Smooth muscle cell (in vitro differentiated cells): ENCODE measurements around the gene SGCD. TPM values are rescaled to one million over a fixed set of nuclear protein-coding genes. Genes with fewer than 3 reads are reported as not detected.
A peak's percentile ranks its signal among the peaks of the same experiment; 100 is the strongest.

Experiments
- DNase-seq: peaks from one replicate; lab custom pipeline; 2025; ENCODE audit not compliant: unreplicated experiment; lab: John Stamatoyannopoulos, UW
- H2AFZ ChIP-seq: fragments of 200-600 bp; sonication (generic); 2 replicates; pipeline ENCODE4 v1.6.0; 2016; ENCODE audit warnings: antibody characterized with exemption, low read depth, mild to moderate bottlenecking
- H3F3A ChIP-seq: fragments of 200-600 bp; sonication (generic); 2 replicates; pipeline ENCODE4 v1.6.0; 2017; ENCODE audit warnings: antibody characterized with exemption, low read depth
- H3K27ac ChIP-seq: fragments of 200-600 bp; sonication (generic); 2 replicates; pipeline ENCODE4 v1.5.1; 2016; ENCODE audit warnings: low read depth, mild to moderate bottlenecking
- H3K27me3 ChIP-seq: fragments of 200-600 bp; sonication (generic); 2 replicates; pipeline ENCODE4 v1.6.1; 2016; ENCODE audit warnings: low read depth, mild to moderate bottlenecking
- H3K36me3 ChIP-seq: fragments of 200-600 bp; sonication (generic); 2 replicates; pipeline ENCODE4 v1.5.1; 2016; ENCODE audit warnings: low read depth
- H3K4me1 ChIP-seq: fragments of 200-600 bp; sonication (generic); 2 replicates; pipeline ENCODE4 v1.5.1; 2016; ENCODE audit warnings: low read depth
- H3K4me2 ChIP-seq: fragments of 200-600 bp; sonication (generic); 2 replicates; pipeline ENCODE4 v1.6.0; 2016; ENCODE audit warnings: mild to moderate bottlenecking
- H3K4me3 ChIP-seq: fragments of 200-600 bp; sonication (generic); 2 replicates; pipeline ENCODE4 v1.5.1; 2016; ENCODE audit warnings: mild to moderate bottlenecking
- H3K79me2 ChIP-seq: fragments of 200-600 bp; sonication (generic); 2 replicates; pipeline ENCODE4 v1.6.0; 2016; ENCODE audit warnings: low read depth, mild to moderate bottlenecking
- H3K9ac ChIP-seq: fragments of 200-600 bp; sonication (generic); 2 replicates; pipeline ENCODE4 v1.6.0; 2016; ENCODE audit warnings: low read depth
- H3K9me3 ChIP-seq: fragments of 200-600 bp; sonication (generic); replicated peaks from 2 replicates; pipeline ENCODE4 v1.5.1; 2016; ENCODE audit warnings: low read depth
- H4K20me1 ChIP-seq: fragments of 200-600 bp; sonication (generic); 2 replicates; pipeline ENCODE4 v1.6.0; 2016; ENCODE audit warnings: low read depth
- CTCF ChIP-seq: fragments of 200-600 bp; sonication (generic); IDR thresholded peaks from 2 replicates; pipeline ENCODE4 v1.5.1; 2017; ENCODE audit warnings: borderline replicate concordance, mild to moderate bottlenecking, antibody characterized with exemption; ENCODE audit not compliant: insufficient read depth, poor library complexity, severe bottlenecking
- WGBS: methylation state at CpG from one replicate; pipeline ENCODE4 v1.1.7; 2016; ENCODE audit warnings: low lambda C conversion rate; 5-methylcytosine and 5-hydroxymethylcytosine counted together
- polyA plus RNA-seq: library from polyadenylated mRNA; unstranded; fragments of >200 nt; fragmentation: Nextera tagmentation; extraction: Ambion mirVana; gene quantifications from 2 replicates; pipeline ENCODE4 v1.2.1, GENCODE V29; 2016
- total RNA-seq: library from RNA; depleted of rRNA; stranded (reverse); fragments of >200 nt; gene quantifications from 2 replicates; pipeline ENCODE4 v1.2.3, GENCODE V29; 2014

Gene SGCD
- total and polyA plus RNA-seq, 2 experiments from 2014 or later, result 1.6 to 3.5 TPM

GRCh38 chr5:156328161-156328560 is 1.2 kb downstream of the SGCD start:
- H3F3A ChIP-seq, result peaks cover 4% of the 10 kb centered on the region
- H3K9ac ChIP-seq, result no peak overlapping the region
- no peak for TF ChIP-seq CTCF
- DNase-seq, result no peak
- no peaks in the 10 kb centered on the region for H3K79me2 ChIP-seq
- H2AFZ ChIP-seq, result peak overlapping the region; percentile 79
- peak overlapping the region; percentile 65 for H3K27ac ChIP-seq
- H3K27me3 ChIP-seq, result no peaks in the 10 kb centered on the region
- H3K4me2 ChIP-seq, result peak overlapping the region; percentile 79
- no peaks in the 10 kb centered on the region for H3K36me3 ChIP-seq
- H3K9me3 ChIP-seq, result no peaks in the 10 kb centered on the region
- H3K4me1 ChIP-seq, result no peaks in the 10 kb centered on the region
- WGBS, result 83% methylated on average over 3 of the region's 3 CpGs
- no peaks in the 10 kb centered on the region for H4K20me1 ChIP-seq
- peak overlapping the region; percentile 43 for H3K4me3 ChIP-seq

GRCh38 chr5:156328766-156329165 is 1.8 kb downstream of the SGCD start:
- Histone ChIP-seq H3K9me3 (no peaks in the 10 kb centered on the region), H3K4me3 (peak overlapping the region; percentile 43), H3K4me2 (no peak overlapping the region), H2AFZ (no peak overlapping the region), H3F3A (peaks cover 4% of the 10 kb centered on the region), H3K79me2 (no peaks in the 10 kb centered on the region), H3K27me3 (no peaks in the 10 kb centered on the region), H3K36me3 (no peaks in the 10 kb centered on the region), H3K9ac (no peak overlapping the region), H3K4me1 (no peaks in the 10 kb centered on the region), H3K27ac (no peak overlapping the region), H4K20me1 (no peaks in the 10 kb centered on the region)
- DNase-seq, result no peak
- TF ChIP-seq CTCF, result no peak
- WGBS, result 96% methylated on average over 6 of the region's 6 CpGs

GRCh38 chr5:156329171-156329611 is 2.2 kb downstream of the SGCD start:
- no peak overlapping the region for H3K27ac ChIP-seq
- no peaks in the 10 kb centered on the region for H4K20me1 ChIP-seq
- TF ChIP-seq CTCF, result no peak
- H3K4me1 ChIP-seq, result no peaks in the 10 kb centered on the region
- no peaks in the 10 kb centered on the region for H3K79me2 ChIP-seq
- peaks cover 4% of the 10 kb centered on the region for H3F3A ChIP-seq
- no peak for DNase-seq
- no peak overlapping the region for H3K9ac ChIP-seq
- no peak overlapping the region for H3K4me3 ChIP-seq
- no peaks in the 10 kb centered on the region for H3K9me3 ChIP-seq
- no peak overlapping the region for H3K4me2 ChIP-seq
- H2AFZ ChIP-seq, result no peak overlapping the region
- H3K27me3 ChIP-seq, result no peaks in the 10 kb centered on the region
- H3K36me3 ChIP-seq, result no peaks in the 10 kb centered on the region
- WGBS, result 95% methylated on average over 3 of the region's 3 CpGs

GRCh38 chr5:156330141-156330870 is 3.3 kb downstream of the SGCD start:
- H3K4me2 ChIP-seq, result no peak overlapping the region
- WGBS, result 87% methylated on average over 7 of the region's 7 CpGs
- no peak for DNase-seq

More at GRCh38 chr5:156330141-156330870, 3.3 kb downstream of the SGCD start:
- H2AFZ ChIP-seq, result no peak overlapping the region
- H3K4me1 ChIP-seq, result no peaks in the 10 kb centered on the region
- H3K27me3 ChIP-seq, result no peaks in the 10 kb centered on the region
- no peak overlapping the region for H3K4me3 ChIP-seq
- TF ChIP-seq CTCF, result no peak
- H4K20me1 ChIP-seq, result no peaks in the 10 kb centered on the region
- H3F3A ChIP-seq, result peaks cover 4% of the 10 kb centered on the region
- no peaks in the 10 kb centered on the region for H3K36me3 ChIP-seq
- no peak overlapping the region for H3K9ac ChIP-seq
- H3K9me3 ChIP-seq, result no peaks in the 10 kb centered on the region
- H3K27ac ChIP-seq, result no peak overlapping the region
- no peaks in the 10 kb centered on the region for H3K79me2 ChIP-seq
